Activated naive CD4-positive, alpha-beta T cell treated with anti-CD3 and anti-CD28 coated beads for 36 hours (primary cell): ENCODE results near the gene MYDGF. TPM values are rescaled to one million over a fixed set of nuclear protein-coding genes. Genes with fewer than 3 reads are reported as not detected.

ENCODE experiments used
- CTCF ChIA-PET: fragments of 350-600 bp; sonication (Branson Sonifier 250); formaldehyde crosslinking; loops from one replicate; lab custom pipeline; 2021; ENCODE audit warnings: antibody characterized with exemption; lab: Charles Lee
- DNase-seq: peaks from one replicate; pipeline ENCODE4 v3.0.0-alpha.2; 2020
- H3K27ac Mint-ChIP-seq: one replicate; pipeline ENCODE4 v1.8.0; 2021; ENCODE audit warnings: mild to moderate bottlenecking, mixed read lengths
- H3K27me3 Mint-ChIP-seq: one replicate; pipeline ENCODE4 v1.8.0; 2021; ENCODE audit warnings: low read depth, mixed read lengths
- H3K36me3 Mint-ChIP-seq: one replicate; pipeline ENCODE4 v1.8.0; 2021; ENCODE audit warnings: low read depth, mixed read lengths
- H3K4me1 Mint-ChIP-seq: one replicate; pipeline ENCODE4 v1.8.0; 2021; ENCODE audit warnings: low read depth, mixed read lengths
- H3K4me3 Mint-ChIP-seq: one replicate; pipeline ENCODE4 v1.8.0; 2021; ENCODE audit warnings: mild to moderate bottlenecking, moderate library complexity, mixed read lengths
- H3K9me3 Mint-ChIP-seq: one replicate; pipeline ENCODE4 v1.8.0; 2021; ENCODE audit warnings: mixed read lengths
- intact Hi-C: fragments of 100-400 bp; cut with micrococcal nuclease; formaldehyde crosslinking; loops from one replicate; pipeline ENCODE4 v1.15.1; 2023
- total RNA-seq, 2 experiments: library from RNA; stranded (reverse); gene quantifications; one replicate each; pipeline ENCODE4 v1.2.3, GENCODE V29; 2021

Gene MYDGF
- total RNA-seq, 2 experiments from 2014 or later, result 43.5 to 45.5 TPM

- Mint-ChIP-seq H3K27ac (peak overlapping the region; percentile 36), H3K27me3 (no peaks in the 10 kb centered on the region), H3K4me3 (no peak overlapping the region), H3K4me1 (peaks cover 4% of the 10 kb centered on the region), H3K36me3 (peaks cover 16% of the 10 kb centered on the region), H3K9me3 (no peaks in the 10 kb centered on the region)
- CTCF ChIA-PET, result interaction anchor here (1.0 kb wide), 1 partner anchor 75 kb away, joined by 3 read pairs; no protein-coding TSS in a partner anchor
- intact Hi-C loops, result no loop called here
- no peak for DNase-seq
These were observed 39.5 kb upstream of the MYDGF start for GRCh38 chr19:4709440-4710280.

GRCh38 chr19:4707956-4708650, 38.0 kb upstream of the MYDGF start:
- H3K9me3 Mint-ChIP-seq, result no peaks in the 10 kb centered on the region
- no peak for DNase-seq
- no peak overlapping the region for H3K4me3 Mint-ChIP-seq
- H3K27me3 Mint-ChIP-seq, result no peaks in the 10 kb centered on the region
- CTCF ChIA-PET, result interaction anchor here (0.9 kb wide), 1 partner anchor 9 kb away, joined by 3 read pairs; no protein-coding TSS in a partner anchor
- peaks cover 13% of the 10 kb centered on the region for H3K36me3 Mint-ChIP-seq
- H3K27ac Mint-ChIP-seq, result no peak overlapping the region
- intact Hi-C loops, result no loop called here
- peaks cover 4% of the 10 kb centered on the region for H3K4me1 Mint-ChIP-seq

- CTCF ChIA-PET, result interaction anchor here (0.9 kb wide), 1 partner anchor 10 kb away, joined by 3 read pairs; no protein-coding TSS in a partner anchor
- H3K4me3 Mint-ChIP-seq, result no peak overlapping the region
- intact Hi-C loops, result no loop called here
- H3K9me3 Mint-ChIP-seq, result no peaks in the 10 kb centered on the region
- H3K27me3 Mint-ChIP-seq, result no peaks in the 10 kb centered on the region
- peaks cover 18% of the 10 kb centered on the region for H3K36me3 Mint-ChIP-seq
- peaks cover 4% of the 10 kb centered on the region for H3K4me1 Mint-ChIP-seq
- H3K27ac Mint-ChIP-seq, result no peak overlapping the region
- DNase-seq, result no peak
These were observed 37.2 kb upstream of the MYDGF start for GRCh38 chr19:4707322-4707721.

- intact Hi-C loops, result no loop called here
- Mint-ChIP-seq H3K36me3 (peaks cover 25% of the 10 kb centered on the region), H3K9me3 (no peaks in the 10 kb centered on the region), H3K4me1 (peaks cover 4% of the 10 kb centered on the region), H3K27me3 (no peaks in the 10 kb centered on the region), H3K27ac (no peak overlapping the region), H3K4me3 (no peak overlapping the region)
- CTCF ChIA-PET, result no interaction called here
- DNase-seq, result no peak
These were observed 35.4 kb upstream of the MYDGF start for GRCh38 chr19:4705413-4706131.

GRCh38 chr19:4704317-4704673, 34.2 kb upstream of the MYDGF start:
- DNase-seq, result no peak
- H3K27ac Mint-ChIP-seq, result no peak overlapping the region
- CTCF ChIA-PET, result no interaction called here
- H3K4me3 Mint-ChIP-seq, result no peak overlapping the region
- no peaks in the 10 kb centered on the region for H3K9me3 Mint-ChIP-seq
- peaks cover 2% of the 10 kb centered on the region for H3K4me1 Mint-ChIP-seq
- peaks cover 23% of the 10 kb centered on the region for H3K36me3 Mint-ChIP-seq
- intact Hi-C loops, result no loop called here
- no peaks in the 10 kb centered on the region for H3K27me3 Mint-ChIP-seq

- Mint-ChIP-seq H3K4me1 (no peaks in the 10 kb centered on the region), H3K27me3 (no peaks in the 10 kb centered on the region), H3K4me3 (no peak overlapping the region), H3K27ac (no peak overlapping the region), H3K9me3 (no peaks in the 10 kb centered on the region), H3K36me3 (peaks cover 20% of the 10 kb centered on the region)
- intact Hi-C loops, result no loop called here
- CTCF ChIA-PET, result no interaction called here
- no peak for DNase-seq
These were observed 33.7 kb upstream of the MYDGF start for GRCh38 chr19:4703671-4704316.

- H3K4me3 Mint-ChIP-seq, result no peak overlapping the region
- intact Hi-C loops, result no loop called here
- H3K27ac Mint-ChIP-seq, result no peak overlapping the region
- H3K27me3 Mint-ChIP-seq, result no peaks in the 10 kb centered on the region
- H3K4me1 Mint-ChIP-seq, result no peaks in the 10 kb centered on the region
- no peaks in the 10 kb centered on the region for H3K9me3 Mint-ChIP-seq
- CTCF ChIA-PET, result no interaction called here
- DNase-seq, result no peak
- peaks cover 20% of the 10 kb centered on the region for H3K36me3 Mint-ChIP-seq
These were observed 32.6 kb upstream of the MYDGF start for GRCh38 chr19:4702764-4703163.

- intact Hi-C loops, result no loop called here
- no peaks in the 10 kb centered on the region for H3K4me1 Mint-ChIP-seq
- no peak overlapping the region for H3K27ac Mint-ChIP-seq
- no peak overlapping the region for H3K4me3 Mint-ChIP-seq
- peaks cover 23% of the 10 kb centered on the region for H3K36me3 Mint-ChIP-seq
- CTCF ChIA-PET, result interaction anchor here (1.3 kb wide), 1 partner anchor 108 kb away, joined by 4 read pairs; no protein-coding TSS in a partner anchor
- H3K27me3 Mint-ChIP-seq, result no peaks in the 10 kb centered on the region
- H3K9me3 Mint-ChIP-seq, result no peaks in the 10 kb centered on the region
- DNase-seq, result no peak
These were observed 31.4 kb upstream of the MYDGF start for GRCh38 chr19:4701557-4701956.

GRCh38 chr19:4700693-4700970, 30.5 kb upstream of the MYDGF start:
- DNase-seq, result no peak
- H3K36me3 Mint-ChIP-seq, result peaks cover 25% of the 10 kb centered on the region
- no peak overlapping the region for H3K4me3 Mint-ChIP-seq
- H3K4me1 Mint-ChIP-seq, result no peaks in the 10 kb centered on the region
- CTCF ChIA-PET, result interaction anchor here (1.3 kb wide), 1 partner anchor 109 kb away, joined by 4 read pairs; no protein-coding TSS in a partner anchor
- intact Hi-C loops, result no loop called here
- H3K27me3 Mint-ChIP-seq, result no peaks in the 10 kb centered on the region
- no peak overlapping the region for H3K27ac Mint-ChIP-seq
- no peaks in the 10 kb centered on the region for H3K9me3 Mint-ChIP-seq

- H3K27me3 Mint-ChIP-seq, result no peaks in the 10 kb centered on the region
- no peaks in the 10 kb centered on the region for H3K4me1 Mint-ChIP-seq
- no peak overlapping the region for H3K4me3 Mint-ChIP-seq
- intact Hi-C loops, result no loop called here
- CTCF ChIA-PET, result interaction anchor here (1.3 kb wide), 1 partner anchor 110 kb away, joined by 4 read pairs; no protein-coding TSS in a partner anchor
- DNase-seq, result no peak
- H3K36me3 Mint-ChIP-seq, result peaks cover 23% of the 10 kb centered on the region
- no peaks in the 10 kb centered on the region for H3K9me3 Mint-ChIP-seq
- H3K27ac Mint-ChIP-seq, result no peak overlapping the region
These were observed 29.9 kb upstream of the MYDGF start for GRCh38 chr19:4699826-4700692.

GRCh38 chr19:4697304-4697703, 27.2 kb upstream of the MYDGF start:
- H3K36me3 Mint-ChIP-seq, result peaks cover 24% of the 10 kb centered on the region
- no peak for DNase-seq
- intact Hi-C loops, result no loop called here
- H3K27ac Mint-ChIP-seq, result no peak overlapping the region
- no peaks in the 10 kb centered on the region for H3K9me3 Mint-ChIP-seq
- H3K4me1 Mint-ChIP-seq, result no peaks in the 10 kb centered on the region
- no peaks in the 10 kb centered on the region for H3K27me3 Mint-ChIP-seq
- CTCF ChIA-PET, result no interaction called here
- H3K4me3 Mint-ChIP-seq, result no peak overlapping the region
